CD4-positive, alpha-beta T cell (primary cell): ENCODE measurements around the gene CAVIN1. TPM values are rescaled to one million over a fixed set of nuclear protein-coding genes. Genes with fewer than 3 reads are reported as not detected.
"Not testable (repeated sequence)": the region's sequence is repeated elsewhere in the genome, so short reads cannot be mapped to it uniquely, and the experiment has no call there.

Experiments used
- ATAC-seq: fragments of 200-7000 bp; cut with Tn5 transposase; one replicate; pipeline ENCODE4 v1.10.0; 2022; ENCODE audit warnings: mild to moderate bottlenecking; ENCODE audit not compliant: poor library complexity
- CTCF ChIA-PET: fragments of 350-600 bp; sonication (Branson Sonifier 250); formaldehyde crosslinking; loops from one replicate; lab custom pipeline; 2021; ENCODE audit warnings: antibody characterized with exemption, inconsistent platforms; lab: Charles Lee
- POLR2A ChIA-PET: fragments of 350-600 bp; sonication (Branson Sonifier 250); formaldehyde crosslinking; loops from one replicate; lab custom pipeline; 2021; ENCODE audit warnings: antibody characterized with exemption, inconsistent platforms; lab: Charles Lee
- DNase-seq, 14 experiments: peaks; one replicate each; pipeline ENCODE4 v3.0.0-alpha.2; 2013 to 2020; ENCODE audit warnings: mixed read lengths in 2 of 14
- H3K27ac ChIP-seq, 2 donors: one replicate each; pipeline versions ENCODE4 v1.5.1 to v1.7.0; 2013; ENCODE audit warnings: low read length in 2 of 2, low read depth in 1 of 2, mild to moderate bottlenecking in 1 of 2
- H3K27me3 ChIP-seq, 2 experiments: 1 replicate in 1 of 2; 2 replicates in 1 of 2; pipeline versions ENCODE4 v1.6.1 to v1.7.0; 2013; ENCODE audit warnings: low read length in 2 of 2, control low read depth in 1 of 2, mild to moderate bottlenecking in 1 of 2, moderate library complexity in 1 of 2; ENCODE audit not compliant: insufficient read depth in 2 of 2, control insufficient read depth in 1 of 2
- H3K36me3 ChIP-seq: one replicate; pipeline ENCODE4 v1.6.1; 2013; ENCODE audit warnings: low read length, control low read depth; ENCODE audit not compliant: insufficient read depth
- H3K4me1 ChIP-seq: one replicate; pipeline ENCODE4 v1.6.1; 2013; ENCODE audit warnings: low read length, control low read depth; ENCODE audit not compliant: insufficient read depth
- H3K4me3 ChIP-seq: one replicate; pipeline ENCODE4 v1.5.1; 2013; ENCODE audit warnings: mild to moderate bottlenecking, low read length, moderate library complexity
- H3K9me3 ChIP-seq, 2 experiments: 1 replicate in 1 of 2; 2 replicates in 1 of 2; pipeline versions ENCODE4 v1.6.1 to v1.7.0; 2013; ENCODE audit warnings: low read length in 2 of 2, mild to moderate bottlenecking in 2 of 2, control low read depth in 1 of 2, moderate library complexity in 1 of 2; ENCODE audit not compliant: control insufficient read depth in 1 of 2, insufficient read depth in 1 of 2
- H3K27ac Mint-ChIP-seq: one replicate; pipeline ENCODE4 v1.8.0; 2020; ENCODE audit warnings: mixed read lengths
- H3K27me3 Mint-ChIP-seq: one replicate; pipeline ENCODE4 v1.8.0; 2021; ENCODE audit warnings: mixed read lengths
- H3K36me3 Mint-ChIP-seq: one replicate; pipeline ENCODE4 v1.8.0; 2021; ENCODE audit warnings: low read depth, mixed read lengths
- H3K4me1 Mint-ChIP-seq: one replicate; pipeline ENCODE4 v1.8.0; 2021; ENCODE audit warnings: low read depth, mixed read lengths
- H3K4me3 Mint-ChIP-seq: one replicate; pipeline ENCODE4 v1.8.0; 2020; ENCODE audit warnings: mild to moderate bottlenecking, mixed read lengths
- H3K9me3 Mint-ChIP-seq: one replicate; pipeline ENCODE4 v1.8.0; 2020; ENCODE audit warnings: mixed read lengths
- intact Hi-C, 2 experiments: fragments of 100-400 bp; cut with DNase I in 1 of 2; cut with micrococcal nuclease in 1 of 2; formaldehyde crosslinking; loops; one replicate each; pipeline versions ENCODE4 v1.15.1 to v1.9.0; 2023 to 2025; cut with DNase I, micrococcal nuclease
- total RNA-seq, 174 experiments: library from RNA in 2 of 174; stranded (reverse) in 2 of 174; gene quantifications; one replicate each; pipeline ENCODE4 v1.2.3 and lab custom pipeline; 2021 to 2026
- TF ChIP-seq, protein P1 (sequence below): fragments of 200-600 bp; IDR thresholded peaks from one replicate; pipeline ENCODE4 v1.8.0; 2022; ENCODE audit warnings: antibody characterized with exemption, mild to moderate bottlenecking

Gene CAVIN1
- total RNA-seq, 2 experiments from 2014 or later = 0.14 to 0.16 TPM

DNA sequence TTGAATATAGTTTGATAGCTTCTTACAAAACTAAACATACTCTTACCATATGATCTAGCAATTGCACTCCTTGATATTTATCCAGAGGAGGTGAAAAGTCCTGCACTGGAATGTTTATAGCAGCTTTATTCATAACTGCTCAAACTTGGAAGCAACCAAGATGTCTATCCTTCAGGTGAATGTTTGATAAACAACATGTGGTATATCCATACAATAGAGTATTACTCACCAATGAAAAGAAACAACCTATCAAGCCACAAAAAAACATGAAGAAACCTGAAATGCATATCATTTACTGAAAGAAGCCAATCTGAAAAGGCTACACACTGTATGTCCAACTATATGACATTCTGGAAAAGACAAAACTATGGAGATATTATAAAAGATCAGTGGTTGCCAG lies 50.9 kb downstream of the CAVIN1 start:
- Histone ChIP-seq H3K27me3 (no peaks in the 10 kb centered on the region), H3K9me3 (no peaks in the 10 kb centered on the region), H3K27ac (no peak overlapping the region), H3K4me3 (no peak overlapping the region), H3K4me1 (peaks cover 17% of the 10 kb centered on the region), H3K36me3 (peaks cover 14% of the 10 kb centered on the region)
- TF ChIP-seq, protein P1, sequence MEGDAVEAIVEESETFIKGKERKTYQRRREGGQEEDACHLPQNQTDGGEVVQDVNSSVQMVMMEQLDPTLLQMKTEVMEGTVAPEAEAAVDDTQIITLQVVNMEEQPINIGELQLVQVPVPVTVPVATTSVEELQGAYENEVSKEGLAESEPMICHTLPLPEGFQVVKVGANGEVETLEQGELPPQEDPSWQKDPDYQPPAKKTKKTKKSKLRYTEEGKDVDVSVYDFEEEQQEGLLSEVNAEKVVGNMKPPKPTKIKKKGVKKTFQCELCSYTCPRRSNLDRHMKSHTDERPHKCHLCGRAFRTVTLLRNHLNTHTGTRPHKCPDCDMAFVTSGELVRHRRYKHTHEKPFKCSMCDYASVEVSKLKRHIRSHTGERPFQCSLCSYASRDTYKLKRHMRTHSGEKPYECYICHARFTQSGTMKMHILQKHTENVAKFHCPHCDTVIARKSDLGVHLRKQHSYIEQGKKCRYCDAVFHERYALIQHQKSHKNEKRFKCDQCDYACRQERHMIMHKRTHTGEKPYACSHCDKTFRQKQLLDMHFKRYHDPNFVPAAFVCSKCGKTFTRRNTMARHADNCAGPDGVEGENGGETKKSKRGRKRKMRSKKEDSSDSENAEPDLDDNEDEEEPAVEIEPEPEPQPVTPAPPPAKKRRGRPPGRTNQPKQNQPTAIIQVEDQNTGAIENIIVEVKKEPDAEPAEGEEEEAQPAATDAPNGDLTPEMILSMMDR = no peak
- peak overlapping the region; percentile 20 for H3K4me3 Mint-ChIP-seq
- H3K4me1 Mint-ChIP-seq = peaks cover 49% of the 10 kb centered on the region
- peaks cover 39% of the 10 kb centered on the region for H3K36me3 Mint-ChIP-seq
- ChIA-PET POLR2A (interaction anchor here (2.8 kb wide), 1 partner anchor 17 kb away, joined by 14 read pairs; the partner anchor contains the start of gene STAT3), CTCF (interaction anchor here (0.7 kb wide), 1 partner anchor 14 kb away, joined by 3 read pairs; no protein-coding TSS in a partner anchor)
- intact Hi-C loops = no loop called here
- ATAC-seq = no peak
- H3K9me3 Mint-ChIP-seq = no peaks in the 10 kb centered on the region
- no peak for DNase-seq
- H3K27me3 Mint-ChIP-seq = no peaks in the 10 kb centered on the region
- no peak overlapping the region for H3K27ac Mint-ChIP-seq

DNA sequence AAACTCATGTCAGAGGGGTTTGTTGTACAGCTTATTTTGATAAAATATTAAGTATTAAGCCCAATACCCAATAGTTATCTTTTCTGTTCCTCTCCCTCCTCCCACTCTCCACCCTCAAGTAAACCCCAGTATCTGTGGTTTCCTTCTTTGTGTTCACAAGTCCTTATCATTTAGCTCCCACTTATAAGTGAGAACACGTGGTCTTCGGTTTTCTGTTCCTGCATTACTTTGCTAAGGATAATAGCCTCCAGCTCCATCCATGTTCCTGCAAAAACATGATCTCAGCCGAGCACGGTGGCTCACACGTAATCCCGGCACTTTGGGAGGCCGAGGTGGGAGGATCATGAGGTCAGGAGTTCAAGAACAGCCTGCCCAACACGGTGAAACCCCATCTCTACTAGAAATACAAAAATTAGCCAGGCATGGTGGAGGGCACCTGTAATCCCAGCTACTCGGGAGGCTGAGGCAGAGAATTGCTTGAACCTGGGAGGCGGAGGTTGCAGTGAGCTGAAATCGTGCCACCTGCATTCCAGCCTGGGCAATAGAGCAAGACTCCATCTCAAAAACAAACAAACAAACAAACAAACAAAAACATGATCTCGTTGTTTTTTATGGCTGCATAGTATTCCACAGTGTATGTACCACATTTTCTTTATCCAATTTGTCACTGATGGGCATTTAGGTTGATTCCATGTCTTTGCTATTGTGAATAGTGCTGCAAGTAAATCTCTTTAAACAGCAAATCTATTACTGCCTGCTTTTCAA lies 54.1 kb downstream of the CAVIN1 start:
- H3K27ac Mint-ChIP-seq, intact Hi-C loops, H3K9me3 ChIP-seq, ATAC-seq, H3K4me3 Mint-ChIP-seq, H3K27me3 ChIP-seq, H3K27me3 Mint-ChIP-seq, H3K27ac ChIP-seq, H3K9me3 Mint-ChIP-seq, H3K4me3 ChIP-seq: not testable (repeated sequence)
- peak in 1 of 14 experiments; percentile 19 for DNase-seq
- Histone ChIP-seq H3K4me1 (peaks cover 30% of the 10 kb centered on the region), H3K36me3 (peaks cover 22% of the 10 kb centered on the region)
- ChIA-PET POLR2A (interaction anchor here (1.0 to 3.2 kb wide), 3 partner anchors 11 to 32 kb away, joined by 3 to 14 read pairs (median 5); partner anchors contain the start of gene STAT3), CTCF (interaction anchor here (1.9 kb wide), 1 partner anchor 37 kb away, joined by 4 read pairs; no protein-coding TSS in a partner anchor)
- Mint-ChIP-seq H3K36me3 (peaks cover 48% of the 10 kb centered on the region), H3K4me1 (peaks cover 65% of the 10 kb centered on the region)

DNA sequence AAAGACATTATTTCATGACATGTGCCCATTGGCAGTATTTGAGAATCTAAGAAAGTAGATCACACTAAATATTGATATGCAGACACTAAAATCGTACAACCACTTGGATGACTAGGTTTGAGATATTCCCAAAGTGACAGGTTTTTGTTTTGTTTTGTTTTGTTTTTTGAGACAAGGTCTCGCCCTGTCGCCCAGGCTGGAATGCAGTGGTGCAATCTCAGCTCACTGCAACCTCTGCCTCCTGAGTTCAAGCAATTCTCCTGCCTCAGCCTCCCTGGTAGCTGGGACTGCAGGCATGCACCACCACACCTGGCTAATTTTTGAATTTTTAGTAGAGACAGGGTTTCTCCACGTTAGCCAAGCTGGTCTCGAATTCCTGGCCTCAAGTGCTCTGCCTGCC lies 54.7 kb downstream of the CAVIN1 start:
- not testable (repeated sequence) for H3K9me3 Mint-ChIP-seq

DNA sequence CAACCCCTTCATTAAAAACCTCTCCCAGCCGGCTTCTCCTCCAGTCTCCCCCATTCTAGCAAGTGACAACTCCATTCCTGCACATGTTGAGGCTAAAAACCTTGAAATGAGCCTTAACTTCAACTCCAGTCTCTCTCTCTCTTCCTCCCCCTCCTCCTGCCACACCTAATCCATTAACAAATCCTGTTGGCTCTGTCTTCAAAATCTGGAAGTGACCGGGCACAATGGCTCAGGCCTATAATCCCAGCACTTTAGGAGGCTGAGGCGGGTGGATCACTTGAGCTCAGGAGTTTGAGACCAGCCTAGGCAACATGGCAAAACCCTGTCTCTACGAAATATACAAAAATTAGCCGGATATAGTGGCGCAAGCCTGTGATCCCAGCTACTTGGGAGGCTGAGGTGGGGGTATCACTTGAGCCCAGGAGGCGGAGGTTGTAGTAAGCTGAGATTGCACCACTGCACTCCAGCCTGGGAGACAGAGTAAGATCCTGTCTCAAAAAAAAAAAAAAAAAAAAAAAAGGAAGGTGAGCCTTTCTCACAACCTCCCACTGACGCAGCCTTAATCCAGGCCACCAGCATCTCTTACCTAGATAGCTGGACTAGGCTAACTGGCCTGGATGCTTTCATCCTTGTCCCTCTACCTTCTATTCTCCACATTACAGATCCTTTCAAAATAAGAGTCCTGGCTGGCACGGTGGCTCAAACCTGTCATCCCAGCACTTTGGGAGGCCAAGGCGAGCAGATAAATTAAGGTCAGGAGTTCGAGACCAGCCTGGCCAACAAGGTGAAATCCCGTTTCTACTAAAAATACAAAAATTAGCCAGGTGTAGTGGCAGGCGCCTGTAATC lies 56.7 kb downstream of the CAVIN1 start:
- H3K27me3 Mint-ChIP-seq, H3K4me3 ChIP-seq, H3K9me3 ChIP-seq, H3K27ac ChIP-seq, DNase-seq, H3K27me3 ChIP-seq, H3K4me3 Mint-ChIP-seq, intact Hi-C loops, H3K9me3 Mint-ChIP-seq, ATAC-seq: not testable (repeated sequence)
- CTCF ChIA-PET = interaction anchor here (0.7 kb wide), 1 partner anchor 8 kb away, joined by 3 read pairs; no protein-coding TSS in a partner anchor
- Histone ChIP-seq H3K4me1 (peaks cover 54% of the 10 kb centered on the region), H3K36me3 (peaks cover 22% of the 10 kb centered on the region)
- Mint-ChIP-seq H3K4me1 (peaks cover 85% of the 10 kb centered on the region), H3K36me3 (peaks cover 46% of the 10 kb centered on the region), H3K27ac (peak overlapping the region; percentile 16)
- POLR2A ChIA-PET = interaction anchor here (0.6 to 2.2 kb wide), 3 partner anchors 19 to 24 kb away, joined by 3 to 6 read pairs (median 5); partner anchors contain the start of gene STAT3

More for the DNA sequence above, 54.7 kb downstream of the CAVIN1 start:
- H3K4me3 Mint-ChIP-seq, intact Hi-C loops, H3K27ac Mint-ChIP-seq, H3K27me3 Mint-ChIP-seq, H3K4me3 ChIP-seq, H3K27me3 ChIP-seq, H3K9me3 ChIP-seq, CTCF ChIA-PET, ATAC-seq, DNase-seq, H3K27ac ChIP-seq: not testable (repeated sequence)
- POLR2A ChIA-PET = interaction anchor here (0.5 to 3.2 kb wide), 3 partner anchors 20 to 125 kb away, joined by 3 to 14 read pairs (median 3); partner anchors contain the start of gene STAT3
- Histone ChIP-seq H3K36me3 (peaks cover 22% of the 10 kb centered on the region), H3K4me1 (peaks cover 36% of the 10 kb centered on the region)
- H3K4me1 Mint-ChIP-seq = peaks cover 72% of the 10 kb centered on the region
- peaks cover 48% of the 10 kb centered on the region for H3K36me3 Mint-ChIP-seq
